Endodermal cell (in vitro differentiated cells): ENCODE results near the gene ENTPD2. TPM values are rescaled to one million over a fixed set of nuclear protein-coding genes. Genes with fewer than 3 reads are reported as not detected.

Experiments
- DNase-seq: peaks from one replicate; pipeline ENCODE4 v3.0.0-alpha.2; 2017
- H3K27ac ChIP-seq: 2 replicates; pipeline ENCODE4 v1.5.1; 2013; ENCODE audit warnings: mild to moderate bottlenecking, low read depth, low read length, moderate library complexity
- H3K27me3 ChIP-seq: 2 replicates; pipeline ENCODE4 v1.6.1; 2013; ENCODE audit warnings: mild to moderate bottlenecking, low read length, moderate library complexity; ENCODE audit not compliant: insufficient read depth, control insufficient read depth, poor library complexity, severe bottlenecking
- H3K36me3 ChIP-seq: 2 replicates; pipeline ENCODE4 v1.7.0; 2013; ENCODE audit warnings: mild to moderate bottlenecking, low read length, moderate library complexity; ENCODE audit not compliant: control insufficient read depth, insufficient read depth
- H3K4me1 ChIP-seq: one replicate; pipeline ENCODE4 v1.7.0; 2013; ENCODE audit warnings: low read length; ENCODE audit not compliant: control insufficient read depth, insufficient read depth
- H3K4me3 ChIP-seq: 2 replicates; pipeline ENCODE4 v1.5.1; 2013; ENCODE audit warnings: mild to moderate bottlenecking, low read length, moderate library complexity
- H3K9ac ChIP-seq: 2 replicates; pipeline ENCODE4 v1.6.1; 2013; ENCODE audit warnings: mild to moderate bottlenecking, low read length, moderate library complexity; ENCODE audit not compliant: poor library complexity, severe bottlenecking; ENCODE audit errors: extremely low read depth
- H3K9me3 ChIP-seq: 2 replicates; pipeline ENCODE4 v1.6.1; 2013; ENCODE audit warnings: mild to moderate bottlenecking, low read length, moderate library complexity; ENCODE audit not compliant: control insufficient read depth
- H3K27ac Mint-ChIP-seq: 2 replicates; pipeline ENCODE4 v1.8.0; 2020; ENCODE audit warnings: mixed read lengths
- H3K27me3 Mint-ChIP-seq: 2 replicates; pipeline ENCODE4 v1.8.0; 2021; ENCODE audit warnings: mild to moderate bottlenecking, mixed read lengths; ENCODE audit not compliant: insufficient read depth
- H3K36me3 Mint-ChIP-seq: 2 replicates; pipeline ENCODE4 v1.8.0; 2020; ENCODE audit warnings: low read depth, mixed read lengths
- H3K4me1 Mint-ChIP-seq: 2 replicates; pipeline ENCODE4 v1.8.0; 2020; ENCODE audit warnings: mixed read lengths
- H3K4me3 Mint-ChIP-seq: 2 replicates; pipeline ENCODE4 v1.8.0; 2020; ENCODE audit warnings: mild to moderate bottlenecking, moderate library complexity, mixed read lengths
- H3K9me3 Mint-ChIP-seq: 2 replicates; pipeline ENCODE4 v1.8.0; 2020; ENCODE audit warnings: mild to moderate bottlenecking, mixed read lengths
- WGBS, 2 experiments: methylation state at CpG; one replicate each; pipeline versions ENCODE4 v1.1.5 to v1.1.7; 2013; ENCODE audit warnings: missing lambda C conversion rate in 2 of 2, mixed read lengths in 1 of 2; ENCODE audit not compliant: insufficient coverage in 1 of 2, insufficient read length in 1 of 2; 5-methylcytosine and 5-hydroxymethylcytosine counted together
- total RNA-seq, 2 donors: library from RNA; stranded (reverse); fragmentation: NEBNext Ultra II Directional in 1 of 2; extraction: Animal tissue kit (Norgen Biotek cat#: 25700) in 1 of 2; gene quantifications; 2 replicates in 1 of 2; 3 replicates in 1 of 2; pipeline ENCODE4 v1.2.1, GENCODE V29; 2021
- TF ChIP-seq, protein P1 (sequence below): fragments of 200-600 bp; sonication (generic); conservative IDR thresholded peaks from 2 replicates; pipeline ENCODE4 v1.5.0; 2021; ENCODE audit warnings: antibody characterized with exemption, mild to moderate bottlenecking

The ENTPD2 gene
- total RNA-seq, 2 donors from 2014 or later, result 1.2 to 2.4 TPM

DNA sequence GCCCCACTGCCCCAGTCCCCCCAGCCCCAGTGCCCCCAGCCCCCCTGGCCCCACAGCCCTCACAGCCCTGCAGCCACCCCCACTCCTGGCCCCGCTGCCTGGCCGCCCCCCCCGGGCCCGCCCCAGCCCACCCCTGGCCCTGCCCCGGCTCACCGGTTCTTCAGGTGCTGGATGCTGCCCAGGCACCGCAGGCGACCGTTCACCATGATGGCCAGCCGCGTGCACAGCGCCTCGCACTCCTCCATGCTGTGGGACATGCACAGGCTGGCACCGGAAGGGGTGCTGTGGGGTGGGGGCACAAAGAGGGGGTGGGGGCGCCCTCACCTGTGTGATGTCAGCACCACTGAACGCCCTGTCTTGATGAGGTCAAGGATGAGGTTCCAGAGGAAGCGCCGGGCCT lies 44.6 kb downstream of the ENTPD2 start:
- Histone ChIP-seq H3K4me1 (no peaks in the 10 kb centered on the region), H3K27me3 (no peaks in the 10 kb centered on the region), H3K9ac (no peak overlapping the region), H3K27ac (no peak overlapping the region), H3K9me3 (no peaks in the 10 kb centered on the region), H3K36me3 (no peaks in the 10 kb centered on the region), H3K4me3 (no peak overlapping the region)
- DNase-seq, result no peak
- Mint-ChIP-seq H3K36me3 (no peaks in the 10 kb centered on the region), H3K27me3 (peaks cover 3% of the 10 kb centered on the region), H3K27ac (no peak overlapping the region), H3K9me3 (peaks cover 19% of the 10 kb centered on the region), H3K4me3 (no peak overlapping the region), H3K4me1 (no peaks in the 10 kb centered on the region)
- WGBS, 2 experiments, result 92 to 93% methylated on average over 2 to 18 of the region's 18 CpGs
- TF ChIP-seq, protein P1, sequence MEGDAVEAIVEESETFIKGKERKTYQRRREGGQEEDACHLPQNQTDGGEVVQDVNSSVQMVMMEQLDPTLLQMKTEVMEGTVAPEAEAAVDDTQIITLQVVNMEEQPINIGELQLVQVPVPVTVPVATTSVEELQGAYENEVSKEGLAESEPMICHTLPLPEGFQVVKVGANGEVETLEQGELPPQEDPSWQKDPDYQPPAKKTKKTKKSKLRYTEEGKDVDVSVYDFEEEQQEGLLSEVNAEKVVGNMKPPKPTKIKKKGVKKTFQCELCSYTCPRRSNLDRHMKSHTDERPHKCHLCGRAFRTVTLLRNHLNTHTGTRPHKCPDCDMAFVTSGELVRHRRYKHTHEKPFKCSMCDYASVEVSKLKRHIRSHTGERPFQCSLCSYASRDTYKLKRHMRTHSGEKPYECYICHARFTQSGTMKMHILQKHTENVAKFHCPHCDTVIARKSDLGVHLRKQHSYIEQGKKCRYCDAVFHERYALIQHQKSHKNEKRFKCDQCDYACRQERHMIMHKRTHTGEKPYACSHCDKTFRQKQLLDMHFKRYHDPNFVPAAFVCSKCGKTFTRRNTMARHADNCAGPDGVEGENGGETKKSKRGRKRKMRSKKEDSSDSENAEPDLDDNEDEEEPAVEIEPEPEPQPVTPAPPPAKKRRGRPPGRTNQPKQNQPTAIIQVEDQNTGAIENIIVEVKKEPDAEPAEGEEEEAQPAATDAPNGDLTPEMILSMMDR, result no peak

DNA sequence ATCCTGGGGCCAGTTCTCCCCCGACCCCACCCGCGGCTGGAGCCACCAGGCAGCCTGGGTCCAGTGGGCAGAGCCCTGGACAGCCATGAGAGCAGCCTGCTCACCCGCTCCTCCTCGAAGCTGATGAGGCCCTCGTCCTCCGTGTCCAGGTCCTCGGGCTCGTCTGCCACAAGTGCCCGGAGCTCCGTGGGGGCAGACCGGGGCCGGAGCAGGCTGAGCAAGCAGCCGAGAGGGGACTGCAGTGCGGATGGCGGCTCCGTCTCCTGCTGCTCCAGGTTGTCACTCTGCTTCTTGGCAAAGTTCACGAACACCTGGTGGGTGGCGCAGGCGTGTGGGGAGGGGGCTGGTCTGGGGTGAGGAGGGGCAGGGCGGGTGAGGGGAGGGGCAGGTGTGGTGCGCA lies 45.5 kb downstream of the ENTPD2 start:
- Histone ChIP-seq H3K4me1 (no peaks in the 10 kb centered on the region), H3K27ac (no peak overlapping the region), H3K27me3 (no peaks in the 10 kb centered on the region), H3K9ac (no peak overlapping the region), H3K9me3 (no peaks in the 10 kb centered on the region), H3K4me3 (no peak overlapping the region), H3K36me3 (no peaks in the 10 kb centered on the region)
- no peaks in the 10 kb centered on the region for H3K36me3 Mint-ChIP-seq
- no peak overlapping the region for H3K27ac Mint-ChIP-seq
- peaks cover 19% of the 10 kb centered on the region for H3K9me3 Mint-ChIP-seq
- TF ChIP-seq, protein P1, result no peak
- 91 to 97% methylated on average over 11 to 22 of the region's 22 CpGs for WGBS, 2 experiments
- no peak overlapping the region for H3K4me3 Mint-ChIP-seq
- H3K27me3 Mint-ChIP-seq, result peaks cover 3% of the 10 kb centered on the region
- DNase-seq, result no peak
- H3K4me1 Mint-ChIP-seq, result no peaks in the 10 kb centered on the region

DNA sequence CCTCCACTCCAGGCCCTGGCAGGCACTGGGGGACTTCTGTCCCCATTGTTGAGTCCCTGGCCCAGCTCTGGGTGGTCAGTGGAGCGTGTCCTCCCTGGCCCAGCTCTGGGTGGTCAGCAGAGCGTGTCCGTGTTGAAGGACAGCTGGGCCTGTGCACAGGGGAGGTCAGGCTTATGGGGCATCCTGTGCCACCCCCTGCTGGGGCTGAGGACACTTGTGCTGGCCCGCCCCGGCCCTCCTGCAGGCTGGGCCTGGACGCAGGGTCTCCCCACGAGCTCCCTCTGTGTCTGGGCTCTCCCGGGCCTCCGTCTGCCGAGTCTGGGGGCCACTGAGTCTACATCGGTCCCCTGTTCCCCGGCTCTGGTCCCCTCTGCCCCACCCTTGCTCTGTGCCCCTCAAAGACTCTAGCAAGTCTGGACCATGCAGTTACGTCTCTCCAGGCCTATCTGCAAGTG lies 46.0 kb downstream of the ENTPD2 start:
- Histone ChIP-seq H3K27ac (no peak overlapping the region), H3K9me3 (no peaks in the 10 kb centered on the region), H3K4me1 (no peaks in the 10 kb centered on the region), H3K27me3 (no peaks in the 10 kb centered on the region), H3K9ac (no peak overlapping the region), H3K36me3 (no peaks in the 10 kb centered on the region), H3K4me3 (no peak overlapping the region)
- 83 to 92% methylated on average over 8 to 13 of the region's 13 CpGs for WGBS, 2 experiments
- DNase-seq, result no peak
- H3K9me3 Mint-ChIP-seq, result peaks cover 19% of the 10 kb centered on the region
- peaks cover 3% of the 10 kb centered on the region for H3K27me3 Mint-ChIP-seq
- H3K27ac Mint-ChIP-seq, result no peak overlapping the region
- no peak overlapping the region for H3K4me3 Mint-ChIP-seq
- no peaks in the 10 kb centered on the region for H3K36me3 Mint-ChIP-seq
- TF ChIP-seq, protein P1, result no peak
- no peaks in the 10 kb centered on the region for H3K4me1 Mint-ChIP-seq
